Stimulated activated CD4-positive, alpha-beta T cell treated with anti-CD3 and anti-CD28 coated beads, Interleukin-2, amount 100 ng/mL, for 24 hours (primary cell): ENCODE results near the gene CDS2.

Source experiments
- DNase-seq, 2 donors: peaks; one replicate each; pipeline ENCODE4 v3.0.0-alpha.2; 2020

The CDS2 gene

DNA sequence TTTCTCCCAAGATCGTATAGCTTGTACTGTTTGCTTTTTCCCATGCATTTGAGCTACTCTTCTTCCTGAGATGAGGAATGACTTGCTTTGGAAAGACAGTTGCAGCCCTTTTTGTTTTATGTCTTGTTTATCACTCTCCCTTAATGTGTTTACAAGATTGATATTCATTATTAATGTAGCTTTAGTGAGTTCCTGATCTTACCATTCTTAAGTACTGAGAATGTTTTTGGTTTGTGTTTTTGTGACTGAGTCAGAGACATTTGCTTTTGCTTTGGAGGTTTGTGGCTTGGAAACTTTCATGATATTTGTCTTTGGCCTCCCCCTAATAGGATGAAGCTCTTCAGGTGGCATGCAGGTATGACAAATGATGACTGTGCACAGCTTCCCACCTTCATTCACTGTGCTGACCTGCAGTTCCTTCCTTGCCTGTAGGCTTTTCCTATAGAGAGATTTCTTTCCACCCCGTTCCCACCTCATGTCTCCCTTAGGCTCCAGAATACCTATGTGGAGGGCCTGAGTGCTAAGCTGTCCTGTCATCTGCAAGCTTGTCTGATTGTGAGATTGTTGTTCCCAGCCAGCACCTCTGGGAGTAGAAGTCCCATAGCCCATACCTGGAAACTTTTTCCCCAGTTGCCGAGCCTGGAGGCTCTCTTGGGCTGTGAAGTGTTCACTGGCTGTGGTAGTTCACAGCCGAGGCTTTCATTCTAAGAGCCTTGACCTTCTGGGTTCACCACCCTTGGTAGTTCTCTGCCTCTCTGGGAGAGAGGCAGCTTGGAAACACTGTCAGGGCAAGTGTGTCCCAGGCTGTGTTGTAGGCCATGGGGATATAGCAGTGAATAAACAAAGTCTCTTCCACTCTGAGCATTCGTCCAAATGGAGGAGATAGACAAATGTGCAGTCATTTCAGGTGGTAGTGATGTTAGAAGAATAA lies 27.1 kb downstream of the CDS2 start:
- no peak for DNase-seq

DNA sequence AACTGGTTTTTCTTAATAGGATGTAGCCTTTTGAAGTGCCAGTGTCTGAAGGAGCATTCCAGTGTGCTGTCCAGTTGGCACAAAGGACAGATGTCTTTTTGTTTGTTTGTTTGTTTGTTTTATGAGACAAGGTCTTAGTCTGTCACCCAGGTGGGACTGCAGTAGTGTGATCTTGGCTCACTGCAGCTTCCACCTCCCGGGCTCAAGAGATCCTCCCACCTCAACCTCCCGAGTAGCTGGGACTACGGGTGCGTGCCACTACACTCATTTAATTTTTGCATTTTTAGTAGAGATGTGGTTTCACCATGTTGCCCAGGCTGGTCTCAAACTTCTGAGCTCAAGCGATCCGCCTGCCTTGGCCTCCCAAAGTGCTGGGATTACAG lies 27.7 kb downstream of the CDS2 start:
- DNase-seq = no peak

DNA sequence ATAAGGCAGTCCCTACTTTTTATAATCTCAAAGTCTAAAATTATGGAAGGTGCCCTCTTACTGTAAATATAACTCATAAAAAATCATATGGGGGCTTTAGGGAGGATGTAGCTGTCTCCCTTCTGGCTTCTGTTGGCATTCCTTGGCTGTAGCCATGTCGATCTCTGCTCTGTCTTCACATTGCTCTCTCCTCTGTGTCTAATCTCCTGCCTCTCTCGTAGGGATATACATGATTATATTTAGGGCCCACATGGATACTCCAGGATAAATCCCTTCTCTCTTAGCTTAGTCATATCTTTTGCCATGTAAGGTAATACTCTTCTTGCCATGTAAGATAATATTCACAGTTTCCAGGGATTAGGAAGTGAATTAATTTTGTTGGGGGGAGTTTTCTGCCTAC lies 28.6 kb downstream of the CDS2 start:
- DNase-seq = no peak

DNA sequence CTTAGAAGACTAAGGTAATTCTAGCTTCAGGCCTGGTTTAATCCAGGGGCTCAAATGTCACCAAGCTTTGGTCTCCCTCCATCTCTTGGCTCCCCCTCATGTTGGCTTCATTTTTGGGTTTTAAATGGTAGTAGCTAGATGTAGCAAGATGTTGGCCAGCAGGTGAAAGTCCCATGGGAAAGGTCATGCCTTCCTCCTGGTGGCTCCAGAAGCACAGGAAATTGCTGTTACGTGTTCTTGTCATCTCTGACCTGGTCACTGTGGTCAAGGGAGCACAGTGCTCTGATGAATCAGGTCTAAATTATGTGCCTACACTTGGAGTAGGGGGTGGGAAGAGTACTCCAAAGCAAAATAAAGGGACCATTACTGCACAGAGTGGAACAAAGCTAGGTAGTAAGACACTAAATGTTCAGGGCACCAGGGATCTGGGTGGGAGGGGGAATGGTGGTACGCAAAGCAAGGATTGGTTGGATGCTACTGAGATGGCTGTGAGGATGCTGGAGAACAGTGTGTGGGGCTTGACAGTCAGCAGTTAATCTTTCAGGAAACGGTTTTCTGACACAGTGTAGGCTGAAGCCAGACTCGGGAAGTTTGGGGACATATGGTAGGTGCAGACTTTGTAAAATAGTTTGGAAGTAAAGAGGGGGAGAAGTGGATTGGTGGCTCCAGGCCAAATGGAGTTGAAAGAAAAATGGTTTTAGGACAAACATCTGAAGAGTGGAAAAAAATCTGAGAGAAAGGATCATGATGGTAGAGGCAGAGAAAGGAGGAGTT lies 30.1 kb downstream of the CDS2 start:
- no peak for DNase-seq

DNA sequence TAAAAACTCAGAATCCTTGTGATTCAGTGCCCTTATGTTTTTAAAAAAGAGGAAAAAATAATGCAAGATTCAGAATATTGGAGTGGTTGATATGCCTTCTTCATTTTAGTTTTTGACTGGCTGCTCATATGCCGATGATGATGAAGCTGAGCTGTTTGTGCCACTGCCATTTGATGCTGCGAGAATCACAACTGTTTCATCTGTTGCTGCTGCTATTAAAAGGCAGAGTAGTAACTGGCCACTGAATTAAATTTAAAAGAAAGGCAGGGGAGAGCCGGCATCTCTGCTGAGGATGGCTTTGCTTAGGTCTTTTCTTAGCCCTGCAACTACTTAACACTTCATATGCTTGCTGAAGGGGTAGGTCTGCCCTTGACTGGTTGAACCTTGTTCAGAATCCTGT lies 33.1 kb downstream of the CDS2 start:
- no peak for DNase-seq

DNA sequence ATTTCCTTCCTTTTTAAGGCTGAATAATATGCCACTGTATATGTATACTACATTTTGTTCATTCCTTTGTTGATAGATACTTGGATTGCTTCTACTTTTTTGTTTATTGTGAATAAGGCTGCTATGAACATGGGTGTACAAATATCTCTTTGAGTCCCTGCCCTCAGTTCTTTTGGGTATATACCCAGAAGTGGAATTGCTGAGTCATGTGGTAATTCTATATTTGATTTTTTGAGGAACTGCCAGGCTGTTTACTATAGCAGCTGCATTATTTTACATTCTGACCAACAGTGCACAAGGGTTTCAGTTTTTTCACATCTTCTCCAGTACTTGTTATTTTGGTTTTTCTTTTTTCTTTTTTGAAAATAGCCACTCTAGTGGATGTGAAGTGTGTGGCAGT lies 34.1 kb downstream of the CDS2 start:
- DNase-seq = no peak

DNA sequence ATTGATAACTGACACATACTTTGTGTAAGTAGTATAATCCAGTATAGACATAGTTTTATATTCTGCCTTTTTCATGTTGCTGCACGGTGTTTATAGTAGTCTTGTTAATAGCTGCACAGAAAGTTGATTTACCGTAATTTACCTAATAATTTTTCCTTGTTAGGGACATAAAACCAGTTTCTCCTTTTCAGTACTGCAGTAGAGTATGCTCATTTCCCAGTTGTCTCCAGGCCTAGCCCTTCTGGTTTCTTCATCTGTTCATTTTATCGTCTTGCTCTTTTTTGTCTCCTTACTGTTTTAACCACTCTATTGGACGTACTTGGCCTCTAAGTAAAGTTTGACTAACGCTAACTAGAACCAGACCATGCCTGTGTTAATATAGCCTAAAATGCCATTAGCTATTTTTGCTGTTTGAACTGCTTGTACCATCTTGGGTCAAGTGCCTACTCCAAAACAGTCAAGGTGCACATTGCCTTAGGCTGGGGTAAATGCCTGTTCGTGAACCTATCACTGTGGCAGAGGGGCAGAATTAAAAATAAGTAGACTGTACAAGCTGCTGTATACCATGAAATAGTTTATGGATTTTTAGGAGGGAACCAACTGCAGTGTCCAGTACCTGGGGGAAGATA lies 34.8 kb downstream of the CDS2 start:
- DNase-seq = no peak

DNA sequence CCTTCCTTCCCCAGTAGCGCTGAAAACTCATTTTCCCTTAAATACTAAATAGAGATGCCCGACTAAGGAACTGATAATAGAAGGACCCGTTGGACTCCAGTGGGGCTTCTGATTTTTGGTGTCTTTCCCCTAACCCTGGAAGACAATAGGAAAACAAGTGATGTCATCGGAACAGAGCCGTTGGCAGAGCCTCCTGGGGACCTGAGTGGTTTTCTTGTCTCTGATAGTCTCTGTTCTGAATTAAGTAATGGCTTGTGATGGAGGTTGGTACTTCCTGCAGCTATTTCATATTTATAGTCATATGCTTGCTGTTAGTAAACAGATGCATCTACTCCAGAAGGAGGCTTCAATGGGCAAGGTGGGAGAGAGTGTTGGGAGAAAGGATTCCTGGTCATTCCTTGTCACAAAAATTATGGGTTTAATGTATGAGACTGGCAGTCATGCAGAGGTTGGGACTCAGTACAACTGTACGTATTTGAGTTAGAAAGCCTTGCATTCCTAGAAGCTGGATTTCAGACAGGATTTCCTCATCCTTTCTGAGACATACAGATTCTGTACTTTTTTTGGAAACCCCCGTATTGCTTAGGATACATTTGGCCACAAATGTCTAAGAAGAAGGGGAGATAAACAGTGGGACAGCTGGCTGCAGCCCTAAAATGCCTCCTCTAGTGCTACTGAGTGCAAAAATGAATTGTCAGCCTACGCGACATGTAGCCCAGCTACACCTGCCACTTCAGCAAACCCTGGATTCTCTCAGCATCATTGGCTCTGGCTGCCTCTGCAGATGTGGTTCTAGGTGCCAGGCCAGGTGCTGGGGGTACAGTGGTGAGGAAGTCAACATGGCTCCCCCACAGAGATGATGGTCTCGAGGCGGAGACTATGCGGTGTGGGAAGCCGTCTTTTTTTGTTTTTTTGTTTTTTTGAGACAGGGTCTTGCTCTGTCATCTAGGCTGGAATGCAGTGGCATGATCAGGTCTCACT lies 38.1 kb downstream of the CDS2 start:
- DNase-seq = no peak

DNA sequence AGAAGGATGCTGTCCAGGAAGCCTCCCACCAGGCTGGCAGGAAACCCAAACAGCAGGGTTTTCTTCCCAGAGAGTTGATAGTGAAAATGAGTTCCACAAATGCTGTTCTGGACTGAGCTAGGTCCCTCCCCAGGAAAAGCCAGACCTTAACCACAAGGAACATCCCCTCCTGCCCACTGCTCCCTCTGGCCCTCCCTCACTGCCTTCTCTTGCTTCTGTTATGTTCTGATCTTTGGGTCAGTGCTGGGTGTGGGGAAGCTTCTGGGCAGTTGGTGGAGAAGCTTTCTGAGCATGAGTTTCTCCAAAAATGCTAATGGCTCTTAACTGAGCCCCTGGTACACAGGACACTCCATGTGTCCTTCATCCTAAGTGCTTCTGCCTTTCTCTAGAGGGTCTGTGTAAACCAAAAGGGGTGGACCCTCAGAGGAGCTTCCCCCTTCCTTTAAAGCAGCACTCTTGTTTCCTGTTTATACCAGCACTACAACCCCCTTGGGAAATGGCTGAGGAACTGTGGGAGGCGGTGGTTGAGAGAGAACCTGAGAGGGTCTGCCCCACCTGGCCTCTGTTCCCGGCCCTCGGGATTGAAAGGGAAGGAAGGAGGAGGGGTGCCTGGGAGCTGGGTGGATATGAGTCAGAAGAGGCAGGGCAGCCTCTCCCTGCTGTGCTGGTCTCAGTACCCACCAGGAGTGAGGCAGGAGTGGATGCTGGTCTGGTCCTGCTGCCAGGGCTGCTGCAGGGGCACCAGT lies 42.0 kb downstream of the CDS2 start:
- DNase-seq = no peak

DNA sequence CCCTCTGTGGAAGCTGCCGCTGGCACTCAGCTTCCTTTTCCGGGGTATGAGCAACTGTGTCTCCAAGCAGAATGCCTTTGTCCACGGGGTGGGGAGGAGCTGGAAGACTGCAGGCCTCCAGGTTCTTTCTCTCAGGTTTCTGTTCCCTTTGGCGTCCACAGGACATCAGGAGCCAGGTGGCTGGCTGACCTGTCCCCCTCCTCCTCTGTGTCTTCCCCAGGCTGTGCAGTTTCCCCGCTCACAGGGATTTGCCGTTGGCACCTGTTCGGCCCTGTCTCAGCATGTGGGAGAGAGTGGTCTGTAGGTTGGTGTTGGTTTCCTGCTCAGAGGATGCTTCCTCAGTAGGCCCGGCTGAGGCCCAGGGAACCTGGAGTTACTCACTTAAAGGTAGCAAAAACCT lies 43.5 kb downstream of the CDS2 start:
- DNase-seq = no peak

DNA sequence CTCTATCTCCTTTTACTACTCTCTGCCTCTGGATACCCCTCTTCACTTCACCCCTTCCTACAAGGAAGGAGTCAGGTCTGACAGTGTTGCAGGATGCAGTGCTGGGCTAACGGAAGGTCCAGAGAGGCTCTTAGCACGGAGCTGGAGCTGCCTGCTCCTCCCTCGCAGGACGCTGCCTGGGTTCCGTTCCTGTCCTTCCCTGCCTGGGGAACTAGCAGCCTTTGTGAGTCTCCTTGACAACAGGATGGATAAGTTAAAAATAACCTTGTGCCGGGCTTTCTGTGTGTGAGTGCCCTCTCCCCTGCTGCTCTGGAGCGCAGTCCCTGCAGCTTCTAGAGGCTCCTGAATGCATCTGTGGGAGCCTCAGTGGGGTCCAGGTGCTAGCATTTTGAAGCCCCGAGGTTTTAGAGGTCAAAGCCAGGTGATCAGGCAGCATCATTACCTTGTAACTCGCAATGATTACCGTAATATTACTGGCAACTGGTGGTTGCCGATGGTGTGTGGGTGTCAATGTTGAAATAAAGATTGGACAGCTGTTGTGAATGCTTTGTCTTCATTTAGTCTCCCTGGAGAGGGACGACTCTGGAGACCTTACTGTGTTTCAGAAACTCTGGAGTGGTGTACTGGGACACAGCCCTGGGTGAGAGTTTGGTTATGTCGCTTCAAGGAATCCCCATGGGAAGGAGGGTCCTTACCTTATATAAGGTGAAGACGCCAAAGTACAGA lies 44.4 kb downstream of the CDS2 start:
- DNase-seq = no peak

DNA sequence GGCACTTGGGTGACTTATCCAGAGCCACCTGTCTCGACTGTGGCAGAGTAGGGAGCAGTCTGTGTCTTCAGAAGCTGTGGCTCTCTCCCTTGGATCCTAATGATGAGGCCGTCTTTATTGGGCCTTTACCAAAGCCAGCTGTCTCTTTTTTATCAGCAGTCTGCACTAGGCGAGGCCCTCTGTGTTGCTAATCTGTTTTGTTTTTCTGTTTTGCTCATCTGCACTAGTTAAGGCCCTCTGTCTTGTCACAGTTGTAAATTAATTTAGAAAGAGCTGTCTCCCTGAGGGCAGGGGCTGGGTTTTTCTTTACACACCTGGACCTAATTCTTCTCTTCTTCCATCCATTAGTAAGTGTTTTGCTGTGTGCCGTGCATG lies 45.0 kb downstream of the CDS2 start:
- DNase-seq = no peak

DNA sequence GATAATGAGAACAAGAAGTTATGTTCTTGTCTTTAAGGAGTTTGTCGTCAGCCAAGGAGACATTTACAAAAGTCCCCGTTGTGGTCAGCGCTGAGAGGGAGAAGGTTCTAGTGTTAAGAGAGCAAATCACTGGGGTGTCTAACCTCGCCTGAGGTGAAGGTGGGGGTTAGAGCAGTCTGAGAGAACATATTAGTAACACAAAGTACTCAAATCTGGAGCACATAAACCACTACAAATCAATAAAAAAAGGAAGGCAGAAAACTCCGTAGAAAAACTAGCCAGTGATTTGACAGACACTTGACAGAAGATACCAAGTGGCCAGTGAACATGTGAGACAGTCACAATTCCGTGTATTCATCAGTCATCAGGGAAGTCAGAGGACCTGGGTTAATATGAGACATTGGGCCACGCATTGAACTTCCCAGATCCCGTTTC lies 45.4 kb downstream of the CDS2 start:
- DNase-seq = no peak

DNA sequence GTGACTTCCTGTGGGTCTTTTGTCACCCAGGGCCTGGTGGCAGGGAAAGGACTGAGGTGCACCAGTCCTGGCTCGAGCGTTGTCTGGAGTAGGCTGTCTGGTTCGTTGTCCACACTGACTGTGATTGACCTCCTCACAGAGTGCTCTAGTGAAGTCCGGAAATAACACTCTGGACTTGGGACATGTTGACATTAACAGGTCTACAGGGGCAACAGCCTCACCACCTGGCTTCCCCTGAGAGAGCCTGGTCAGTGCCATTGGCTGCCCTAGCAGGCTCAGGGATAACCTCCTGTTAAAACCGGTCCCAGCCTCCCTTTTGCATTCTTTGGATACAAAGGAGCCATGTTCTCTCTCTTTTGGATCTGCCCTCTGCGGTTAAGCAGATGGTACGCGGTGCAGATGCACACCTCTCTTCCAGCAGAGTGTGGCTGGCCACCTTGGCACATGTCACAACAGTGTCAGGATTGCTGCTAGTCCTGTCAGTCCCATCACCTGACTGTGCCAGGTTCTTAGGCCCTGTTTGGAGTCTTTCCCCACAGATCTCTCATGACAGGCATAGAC lies 46.2 kb downstream of the CDS2 start:
- DNase-seq = no peak

DNA sequence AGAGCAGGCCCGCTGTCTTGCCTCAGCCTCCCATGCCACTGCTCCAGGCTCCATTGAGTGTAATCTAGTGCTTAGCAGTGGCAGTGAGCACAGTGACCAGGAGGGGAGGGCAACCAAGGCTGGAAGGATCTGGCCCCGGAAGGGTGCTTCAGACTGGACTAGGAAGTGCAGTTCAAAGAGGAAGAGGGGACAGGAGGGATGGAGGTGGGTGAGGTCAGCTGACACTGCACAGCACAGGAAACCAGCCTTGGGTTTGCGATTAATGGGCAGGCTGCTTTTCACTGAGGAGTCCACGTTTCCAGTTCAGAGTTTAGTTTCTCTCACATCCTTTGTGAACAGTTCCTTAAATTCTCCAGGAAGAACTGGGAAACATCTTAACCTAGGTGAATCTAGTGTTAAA lies 46.9 kb downstream of the CDS2 start:
- no peak for DNase-seq

DNA sequence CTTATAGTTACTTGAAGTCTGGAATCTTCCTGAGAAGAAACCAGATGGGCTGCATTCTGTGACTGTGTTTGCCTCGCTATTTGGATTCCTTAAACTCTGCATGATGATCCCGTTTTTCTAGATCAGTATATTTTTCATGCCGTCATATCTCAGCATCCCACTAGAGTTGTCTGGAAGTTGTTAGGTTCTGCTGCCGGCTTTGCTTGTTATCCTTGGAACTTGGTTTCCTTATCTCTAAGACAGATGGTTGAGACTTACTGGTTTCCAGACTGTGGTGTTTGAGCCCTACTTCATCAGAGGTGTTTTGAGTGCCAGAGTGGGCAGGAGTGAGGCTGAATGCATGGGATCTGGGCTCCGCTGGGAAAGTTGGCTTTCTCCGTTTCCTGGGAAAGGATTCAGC lies 50.3 kb downstream of the CDS2 start:
- no peak for DNase-seq

DNA sequence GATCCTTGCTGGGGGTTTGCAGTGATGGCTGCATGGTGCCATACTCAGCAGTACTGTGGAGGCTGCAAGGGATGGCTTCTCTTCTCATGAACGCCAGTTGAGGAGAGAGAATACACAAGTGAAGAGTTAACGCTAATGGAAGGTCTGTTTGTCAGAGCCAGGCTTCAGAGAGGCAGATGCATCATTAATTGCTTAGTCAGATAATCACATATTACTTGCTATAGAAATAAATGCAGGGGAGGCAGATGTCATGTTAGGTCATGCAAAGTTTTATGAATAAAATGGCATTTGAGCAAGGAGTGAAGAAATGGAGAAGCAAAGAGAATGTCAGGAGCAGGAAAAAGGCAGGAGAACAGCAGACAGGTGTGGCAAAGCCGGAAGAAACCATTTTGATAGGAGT lies 51.2 kb downstream of the CDS2 start:
- DNase-seq = no peak

DNA sequence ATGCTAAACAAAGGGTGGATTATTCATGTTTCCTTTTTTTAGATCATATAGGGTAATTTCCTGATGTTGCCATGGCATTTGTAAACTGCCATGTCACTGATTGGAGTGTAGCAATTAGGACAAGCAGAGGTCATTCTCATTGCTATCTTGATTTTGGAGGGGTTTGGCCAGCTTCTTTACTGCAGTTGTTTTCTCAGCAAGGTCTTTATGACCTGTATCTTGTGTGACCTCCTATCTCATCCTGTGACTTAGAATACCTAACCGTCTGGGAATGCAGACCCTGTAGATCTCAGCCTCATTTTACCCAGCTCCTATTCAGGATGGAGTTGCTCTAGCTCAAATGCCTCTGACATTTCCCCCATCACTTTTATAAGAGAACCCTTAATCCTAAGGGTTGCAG lies 53.6 kb downstream of the CDS2 start:
- no peak for DNase-seq

DNA sequence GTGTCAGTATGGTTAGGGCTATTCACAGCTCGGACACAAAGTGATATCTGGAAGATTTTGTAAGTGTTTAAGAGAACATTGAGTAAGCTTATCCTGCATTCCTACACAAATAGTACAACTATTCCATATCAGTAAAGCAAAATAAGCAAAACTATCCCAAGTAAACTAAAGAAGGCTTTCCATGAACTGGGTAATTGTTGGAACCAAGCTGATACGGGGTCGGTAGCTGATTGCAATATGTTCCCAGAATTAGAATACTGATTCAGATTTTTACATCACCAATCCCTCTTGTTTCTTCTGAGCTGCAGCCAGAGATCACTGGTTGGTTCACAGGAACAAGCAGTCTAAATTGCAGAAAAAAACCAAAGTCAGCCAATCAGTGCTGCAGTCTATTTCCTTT lies 54.1 kb downstream of the CDS2 start:
- DNase-seq = no peak

DNA sequence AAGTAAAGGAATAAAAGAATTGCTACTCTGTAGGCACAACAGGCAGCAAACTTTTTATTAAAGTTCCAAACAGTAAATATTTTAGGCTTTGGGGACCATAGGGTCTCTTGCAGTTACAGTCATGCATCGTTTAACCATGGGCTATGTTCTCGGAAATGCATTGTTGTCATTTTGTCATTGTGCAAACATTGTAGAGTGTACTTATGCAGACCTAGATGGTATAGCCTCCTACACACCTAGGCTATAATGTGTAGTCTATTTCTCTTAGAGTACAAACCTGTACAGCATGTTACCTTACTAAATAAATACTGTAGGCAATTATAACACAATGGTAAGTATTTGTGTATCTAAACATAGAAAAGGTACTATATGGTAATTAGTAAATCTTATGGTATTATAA lies 54.7 kb downstream of the CDS2 start:
- DNase-seq = no peak

DNA sequence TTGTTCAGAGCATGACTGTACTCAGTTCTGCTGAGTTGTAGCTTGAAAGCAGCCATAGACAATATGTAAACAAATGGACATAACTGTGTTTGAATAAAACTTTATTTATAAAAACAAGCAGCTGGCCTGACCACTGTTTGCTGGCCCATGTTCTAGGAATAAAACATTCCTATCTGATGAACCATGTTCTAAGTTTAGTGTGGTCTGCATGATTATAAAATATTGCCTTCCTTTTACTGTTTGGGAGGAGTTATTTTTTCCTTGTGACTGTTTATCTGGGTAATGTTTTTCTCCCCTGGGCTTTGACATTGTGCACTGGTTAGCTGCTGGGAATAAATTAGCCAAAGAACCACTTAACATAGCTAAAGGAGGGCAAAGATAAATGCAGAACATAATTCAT lies 55.1 kb downstream of the CDS2 start:
- DNase-seq = no peak
